Muscle of arm (tissue), 12 donors: ENCODE data around the gene RNF13. TPM values are rescaled to one million over a fixed set of nuclear protein-coding genes. Genes with fewer than 3 reads are reported as not detected.
"Not testable (repeated sequence)": the region's sequence is repeated elsewhere in the genome, so short reads cannot be mapped to it uniquely, and the experiment has no call there.

Source experiments
- DNase-seq: peaks from one replicate; pipeline ENCODE4 v3.0.0-alpha.2; 2013
- polyA plus RNA-seq, 12 donors: library from polyadenylated mRNA; unstranded; fragments of 120-200 nt; gene quantifications; one replicate each; pipeline ENCODE4 v1.2.1, GENCODE V29; 2013; ENCODE audit not compliant: insufficient read length in 12 of 12

RNF13 gene
- polyA plus RNA-seq, 12 donors = 35.9 to 61.1 (median 45.8) TPM; not detected in 1

- DNase-seq = no peak
These were observed 19.1 kb downstream of the RNF13 start for GRCh38 chr3:149832086-149832485.

- no peak for DNase-seq
These were observed 20.2 kb downstream of the RNF13 start for GRCh38 chr3:149833241-149833640.

GRCh38 chr3:149838491-149838890 is 25.5 kb downstream of the RNF13 start:
- DNase-seq = not testable (repeated sequence)

DNA sequence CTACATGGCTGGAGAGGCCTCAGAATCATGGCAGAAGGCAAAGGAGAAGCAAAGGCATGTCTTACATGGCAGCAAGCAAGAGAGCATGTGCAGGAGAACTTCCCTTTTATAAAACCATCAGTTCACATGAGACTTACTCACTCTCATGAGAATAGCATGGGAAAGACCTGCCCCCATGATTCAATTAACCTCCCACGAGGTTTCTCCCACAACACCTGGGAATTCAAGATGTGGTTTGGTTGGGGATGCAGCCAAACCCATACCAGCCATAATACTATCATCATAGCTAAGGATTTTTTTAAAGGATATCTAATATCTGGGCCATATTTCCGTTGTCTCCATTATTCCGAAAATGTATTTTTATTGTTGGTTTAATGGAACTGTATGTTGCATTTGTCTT is 26.5 kb downstream of the RNF13 start:
- DNase-seq = not testable (repeated sequence)

- no peak for DNase-seq
These were observed 26.9 kb downstream of the RNF13 start for GRCh38 chr3:149839896-149840295.

- DNase-seq = no peak
These were observed 30.5 kb downstream of the RNF13 start for GRCh38 chr3:149843502-149843901.

DNA sequence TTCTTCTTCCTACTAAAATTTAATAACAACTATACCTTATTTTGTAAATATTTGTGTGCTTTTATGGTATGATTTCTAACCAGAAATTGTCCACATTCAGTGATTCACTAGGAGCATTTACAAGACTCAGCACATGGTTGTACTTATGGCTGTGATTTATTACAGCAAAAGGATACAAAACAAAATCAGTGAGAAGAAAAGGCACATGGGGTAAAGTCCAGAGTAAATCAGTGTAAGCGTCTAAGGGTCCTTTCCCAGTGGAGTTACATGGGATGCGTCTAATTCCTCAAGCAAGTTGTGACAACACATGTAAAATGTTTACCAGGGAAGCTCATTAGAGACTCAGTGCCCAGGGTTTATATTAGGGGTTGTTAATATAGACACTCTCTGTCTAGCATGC is 31.1 kb downstream of the RNF13 start:
- no peak for DNase-seq

GRCh38 chr3:149845570-149846244 is 32.7 kb downstream of the RNF13 start:
- no peak for DNase-seq

- DNase-seq = no peak
These were observed 35.2 kb downstream of the RNF13 start for GRCh38 chr3:149848238-149848637.

DNA sequence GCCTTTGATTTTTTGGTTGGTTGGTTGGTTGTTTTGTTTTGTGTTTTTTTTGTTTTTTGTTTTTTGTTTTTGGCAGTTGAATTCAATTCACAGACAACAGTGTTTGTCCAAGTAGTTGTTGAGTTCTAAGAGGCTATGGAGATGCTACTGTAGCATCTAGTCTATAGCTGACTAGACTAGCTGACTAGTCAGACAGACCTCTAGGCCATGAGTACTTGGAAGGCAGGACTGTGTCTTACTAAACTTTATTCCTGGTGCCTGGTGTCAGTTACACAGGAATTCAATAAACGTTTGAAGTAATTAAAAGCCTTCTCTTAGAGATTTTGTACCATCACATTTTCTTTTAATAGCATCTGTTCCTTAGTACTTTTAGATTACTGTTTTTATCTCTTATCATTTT is 35.7 kb downstream of the RNF13 start:
- no peak for DNase-seq

GRCh38 chr3:149850787-149851584 is 38.0 kb downstream of the RNF13 start:
- no peak for DNase-seq

GRCh38 chr3:149858911-149859310 is 45.9 kb downstream of the RNF13 start:
- DNase-seq = no peak

GRCh38 chr3:149860881-149861280 is 47.9 kb downstream of the RNF13 start:
- no peak for DNase-seq

GRCh38 chr3:149867563-149867962 is 54.5 kb downstream of the RNF13 start:
- DNase-seq = no peak

DNA sequence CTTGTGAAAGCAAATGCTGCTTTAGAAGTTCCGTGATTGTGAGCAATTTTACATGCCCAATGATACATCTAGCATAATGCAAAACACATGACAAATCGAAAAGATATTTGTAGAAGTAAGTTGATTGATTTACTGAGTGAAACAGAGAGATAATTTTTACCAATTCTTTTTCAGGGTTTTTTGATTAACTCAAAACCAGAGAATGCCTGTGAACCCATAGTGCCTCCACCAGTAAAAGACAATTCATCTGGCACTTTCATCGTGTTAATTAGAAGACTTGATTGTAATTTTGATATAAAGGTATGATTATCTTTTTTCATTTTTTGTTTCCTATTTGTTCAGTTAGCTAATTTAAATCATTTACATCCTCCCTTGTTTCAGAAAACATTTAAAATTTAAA is 58.8 kb downstream of the RNF13 start:
- DNase-seq = no peak

GRCh38 chr3:149872589-149872988 is 59.6 kb downstream of the RNF13 start:
- DNase-seq = no peak

GRCh38 chr3:149877668-149878067 is 64.7 kb downstream of the RNF13 start:
- no peak for DNase-seq

GRCh38 chr3:149879872-149880271 is 66.9 kb downstream of the RNF13 start:
- peak; percentile 35 for DNase-seq

GRCh38 chr3:149881879-149882278 is 68.9 kb downstream of the RNF13 start:
- DNase-seq = no peak

DNA sequence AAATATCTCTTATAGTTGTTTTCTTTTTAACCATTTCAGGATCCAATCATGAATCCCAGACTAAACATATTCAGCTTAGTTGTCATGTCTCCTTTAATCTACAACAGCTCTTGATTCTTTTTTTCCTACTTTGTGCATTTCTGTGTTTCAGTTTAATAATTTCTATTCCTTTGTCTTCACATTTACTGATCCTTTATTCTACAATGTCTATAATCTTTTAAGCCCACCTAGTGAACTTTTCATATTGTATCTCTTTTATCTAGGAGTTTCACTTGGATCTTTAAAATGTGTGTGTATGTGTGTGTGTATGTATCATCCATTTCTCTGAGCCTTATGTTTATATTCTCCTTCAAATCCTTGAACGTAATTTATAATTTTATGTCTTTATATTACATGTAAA is 70.1 kb downstream of the RNF13 start:
- DNase-seq = no peak

DNA sequence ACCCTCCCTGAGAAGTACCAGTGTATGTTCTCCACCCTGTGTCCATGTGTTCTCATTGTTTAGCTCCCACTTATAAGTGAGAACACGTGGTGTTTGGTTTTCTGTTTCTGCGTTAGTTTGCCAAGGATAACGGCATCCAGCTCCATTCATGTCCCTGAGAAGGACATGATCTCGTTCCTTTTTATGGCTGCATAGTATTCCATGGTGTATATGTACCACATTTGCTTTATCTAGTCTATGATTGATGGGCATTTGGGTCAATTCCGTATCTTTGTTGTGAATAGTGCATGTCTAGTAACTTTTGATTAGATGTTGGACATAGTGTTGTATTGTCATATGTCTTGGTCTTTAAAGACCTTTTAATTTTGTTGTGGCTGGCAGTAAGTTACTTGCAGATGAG is 70.8 kb downstream of the RNF13 start:
- DNase-seq = not testable (repeated sequence)

DNA sequence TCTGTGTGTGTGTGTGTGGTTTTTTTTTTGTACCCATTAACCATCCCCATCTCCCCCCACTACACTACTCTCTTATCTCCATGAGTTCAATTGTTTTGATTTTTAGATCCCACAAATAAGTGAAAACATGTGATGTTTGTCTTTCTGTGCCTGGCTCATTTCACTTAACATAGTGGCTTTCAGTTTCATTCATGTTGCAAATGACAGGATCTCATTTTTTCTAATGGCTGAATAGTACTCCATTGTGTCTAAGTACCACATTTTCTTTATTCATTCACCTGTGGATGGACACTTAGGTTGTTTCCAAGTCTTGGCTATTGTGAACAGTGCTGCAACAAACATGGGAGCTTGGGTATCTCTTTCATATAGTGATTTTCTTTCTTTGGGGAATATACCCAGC is 71.8 kb downstream of the RNF13 start:
- not testable (repeated sequence) for DNase-seq

- no peak for DNase-seq
These were observed 73.9 kb downstream of the RNF13 start for GRCh38 chr3:149886957-149887356.
